DMS114 treated with DMSO at 0.1 percent for 48 hours (cell line): ENCODE results near the gene ZPR1.
"Not testable (repeated sequence)": the region's sequence is repeated elsewhere in the genome, so short reads cannot be mapped to it uniquely, and the experiment has no call there.

Experiments used
- DNase-seq: peaks from one replicate; lab custom pipeline; 2025; ENCODE audit not compliant: unreplicated experiment; lab: John Stamatoyannopoulos, UW

The ZPR1 gene

GRCh38 chr11:116762132-116762531 lies 25.7 kb downstream of the ZPR1 start:
- no peak for DNase-seq

- DNase-seq, result not testable (repeated sequence)
Measured at GRCh38 chr11:116756044-116756443, 31.8 kb downstream of the ZPR1 start.

- no peak for DNase-seq
Measured at GRCh38 chr11:116750070-116750718, 37.6 kb downstream of the ZPR1 start.

- no peak for DNase-seq
Measured at GRCh38 chr11:116742104-116742503, 45.7 kb downstream of the ZPR1 start.

GRCh38 chr11:116740741-116741140 lies 47.1 kb downstream of the ZPR1 start:
- DNase-seq, result no peak

- no peak for DNase-seq
Measured at GRCh38 chr11:116738975-116739374, 48.8 kb downstream of the ZPR1 start.

GRCh38 chr11:116736763-116737162 lies 51.1 kb downstream of the ZPR1 start:
- DNase-seq, result no peak

GRCh38 chr11:116733969-116734508 lies 53.8 kb downstream of the ZPR1 start:
- no peak for DNase-seq

GRCh38 chr11:116733043-116733755 lies 54.6 kb downstream of the ZPR1 start:
- no peak for DNase-seq

GRCh38 chr11:116732271-116733042 lies 55.4 kb downstream of the ZPR1 start:
- peak; percentile 12 for DNase-seq

GRCh38 chr11:116731821-116732220 lies 56.0 kb downstream of the ZPR1 start:
- no peak for DNase-seq

- DNase-seq, result no peak
Measured at GRCh38 chr11:116731097-116731761, 56.6 kb downstream of the ZPR1 start.

- no peak for DNase-seq
Measured at GRCh38 chr11:116730601-116731000, 57.2 kb downstream of the ZPR1 start.

GRCh38 chr11:116730241-116730561 lies 57.6 kb downstream of the ZPR1 start:
- DNase-seq, result no peak

- no peak for DNase-seq
Measured at GRCh38 chr11:116729501-116730240, 58.2 kb downstream of the ZPR1 start.

GRCh38 chr11:116727990-116728389 lies 59.8 kb downstream of the ZPR1 start:
- no peak for DNase-seq

- no peak for DNase-seq
Measured at GRCh38 chr11:116725434-116726221, 62.2 kb downstream of the ZPR1 start.

- DNase-seq, result no peak
Measured at GRCh38 chr11:116724813-116725212, 63.0 kb downstream of the ZPR1 start.
